Neural progenitor cell (in vitro differentiated cells): Measurements from ENCODE around the gene IGFALS.

ENCODE experiments used
- CTCF ChIP-seq: fragments of 200-600 bp; sonication (generic); IDR thresholded peaks from 2 replicates; pipeline ENCODE4 v1.5.1; 2017; ENCODE audit warnings: antibody characterized with exemption, mild to moderate bottlenecking
- EZH2 ChIP-seq: fragments of 200-600 bp; sonication (generic); IDR thresholded peaks from 2 replicates; pipeline ENCODE4 v1.6.1; 2017; ENCODE audit warnings: antibody characterized with exemption, mild to moderate bottlenecking, moderate library complexity
- EZH2phosphoT487 ChIP-seq: fragments of 200-600 bp; sonication (generic); IDR thresholded peaks from 2 replicates; pipeline ENCODE4 v1.6.1; 2017; ENCODE audit warnings: antibody characterized with exemption

DNA sequence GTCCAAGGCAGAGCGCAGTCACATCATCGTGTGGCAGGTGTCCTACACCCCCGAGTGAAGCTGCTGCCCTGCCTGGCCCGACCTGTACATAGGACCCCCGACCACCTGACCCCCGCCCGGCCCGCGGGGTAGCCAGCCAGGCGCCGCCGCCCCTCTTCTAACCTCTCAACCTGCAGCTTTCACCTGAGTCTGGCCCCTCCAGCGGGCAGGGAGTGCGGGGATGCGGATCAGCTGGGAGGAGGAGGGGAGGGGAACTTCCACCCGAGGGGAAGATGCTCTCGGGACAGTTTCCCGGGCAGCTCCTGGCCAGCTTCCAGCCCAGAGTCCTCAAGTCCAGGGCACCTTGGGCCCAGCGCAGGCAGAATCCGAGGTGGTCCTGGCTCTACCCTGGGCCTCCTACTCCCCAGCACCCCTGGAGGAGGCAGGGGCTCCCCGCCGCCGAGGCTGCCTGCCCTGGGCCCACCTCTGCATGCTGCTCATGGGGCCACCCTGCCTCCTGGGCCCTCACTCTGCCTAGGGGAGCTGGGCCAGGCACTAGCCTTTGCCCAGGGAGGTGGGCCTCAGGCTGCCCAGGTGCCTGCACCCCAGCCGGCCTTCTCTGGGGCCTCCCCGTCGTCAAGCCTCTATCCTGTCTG is 24.6 kb downstream of the IGFALS start:
- TF ChIP-seq CTCF (no peak), EZH2phosphoT487 (no peak), EZH2 (no peak)
